Lower leg skin (tissue), 4 donors: ENCODE results near the gene NKX2-3. TPM values are rescaled to one million over a fixed set of nuclear protein-coding genes. Genes with fewer than 3 reads are reported as not detected.

Experiments
- DNase-seq, 2 donors: peaks; one replicate each; pipeline ENCODE4 v3.0.0-alpha.2; 2019; ENCODE audit warnings: low spot score in 2 of 2
- H3K4me3 ChIP-seq: fragments of 200-600 bp; sonication (generic); 2 replicates; pipeline ENCODE4 v1.5.1; 2017; ENCODE audit warnings: mild to moderate bottlenecking, low read depth; ENCODE audit not compliant: poor library complexity, severe bottlenecking
- POLR2A ChIP-seq, 2 donors: fragments of 450-650 bp; IDR thresholded peaks; one replicate each; pipeline ENCODE4 v1.6.1; 2016 to 2017; ENCODE audit warnings: antibody characterized with exemption in 2 of 2, mild to moderate bottlenecking in 1 of 2, moderate library complexity in 1 of 2
- WGBS, 2 donors: methylation state at CpG; one replicate each; pipeline ENCODE4 v1.1.5; 2018; 5-methylcytosine and 5-hydroxymethylcytosine counted together
- intact Hi-C: fragments of 100-400 bp; cut with DNase I; formaldehyde crosslinking; loops from one replicate; pipeline ENCODE4 v1.15.0; 2023; ENCODE audit warnings: low total_unique reads
- total RNA-seq, 4 donors: library from RNA; depleted of rRNA; stranded (reverse); fragments of >200 nt; gene quantifications; one replicate each; pipeline ENCODE4 v1.1.0, GENCODE V29; 2016
- TF ChIP-seq, protein P1 (sequence below), 3 donors: fragments of 450-650 bp; IDR thresholded peaks; one replicate each; pipeline ENCODE4 v1.5.1; 2016; ENCODE audit warnings: antibody characterized with exemption in 3 of 3, mild to moderate bottlenecking in 3 of 3, moderate library complexity in 2 of 3

The NKX2-3 gene
- total RNA-seq, 4 donors from 2014 or later, result not detected

GRCh38 chr10:99555825-99556523 lies 23.2 kb downstream of the NKX2-3 start:
- no peak for DNase-seq
- 53 to 55% methylated on average over 6 of the region's 6 CpGs for WGBS, 2 donors
- H3K4me3 ChIP-seq, result no peak overlapping the region
- TF ChIP-seq, protein P1, sequence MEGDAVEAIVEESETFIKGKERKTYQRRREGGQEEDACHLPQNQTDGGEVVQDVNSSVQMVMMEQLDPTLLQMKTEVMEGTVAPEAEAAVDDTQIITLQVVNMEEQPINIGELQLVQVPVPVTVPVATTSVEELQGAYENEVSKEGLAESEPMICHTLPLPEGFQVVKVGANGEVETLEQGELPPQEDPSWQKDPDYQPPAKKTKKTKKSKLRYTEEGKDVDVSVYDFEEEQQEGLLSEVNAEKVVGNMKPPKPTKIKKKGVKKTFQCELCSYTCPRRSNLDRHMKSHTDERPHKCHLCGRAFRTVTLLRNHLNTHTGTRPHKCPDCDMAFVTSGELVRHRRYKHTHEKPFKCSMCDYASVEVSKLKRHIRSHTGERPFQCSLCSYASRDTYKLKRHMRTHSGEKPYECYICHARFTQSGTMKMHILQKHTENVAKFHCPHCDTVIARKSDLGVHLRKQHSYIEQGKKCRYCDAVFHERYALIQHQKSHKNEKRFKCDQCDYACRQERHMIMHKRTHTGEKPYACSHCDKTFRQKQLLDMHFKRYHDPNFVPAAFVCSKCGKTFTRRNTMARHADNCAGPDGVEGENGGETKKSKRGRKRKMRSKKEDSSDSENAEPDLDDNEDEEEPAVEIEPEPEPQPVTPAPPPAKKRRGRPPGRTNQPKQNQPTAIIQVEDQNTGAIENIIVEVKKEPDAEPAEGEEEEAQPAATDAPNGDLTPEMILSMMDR (IDR thresholded peaks at IDR 0.05), result no peak
- TF ChIP-seq POLR2A (IDR thresholded peaks at IDR 0.05), result no peak
- intact Hi-C loops, result loop anchor here (10.0 kb wide), 1 partner anchor 159 kb away; no protein-coding TSS in a partner anchor

- H3K4me3 ChIP-seq, result no peak overlapping the region
- no peak for DNase-seq
- intact Hi-C loops, result loop anchor here (10.0 kb wide), 1 partner anchor 158 kb away; no protein-coding TSS in a partner anchor
- 85 to 88% methylated on average over 5 of the region's 5 CpGs for WGBS, 2 donors
- TF ChIP-seq, protein P1 (IDR thresholded peaks at IDR 0.05), result no peak
- TF ChIP-seq POLR2A (IDR thresholded peaks at IDR 0.05), result no peak
Observed at GRCh38 chr10:99557044-99557443, 24.3 kb downstream of the NKX2-3 start.

DNA sequence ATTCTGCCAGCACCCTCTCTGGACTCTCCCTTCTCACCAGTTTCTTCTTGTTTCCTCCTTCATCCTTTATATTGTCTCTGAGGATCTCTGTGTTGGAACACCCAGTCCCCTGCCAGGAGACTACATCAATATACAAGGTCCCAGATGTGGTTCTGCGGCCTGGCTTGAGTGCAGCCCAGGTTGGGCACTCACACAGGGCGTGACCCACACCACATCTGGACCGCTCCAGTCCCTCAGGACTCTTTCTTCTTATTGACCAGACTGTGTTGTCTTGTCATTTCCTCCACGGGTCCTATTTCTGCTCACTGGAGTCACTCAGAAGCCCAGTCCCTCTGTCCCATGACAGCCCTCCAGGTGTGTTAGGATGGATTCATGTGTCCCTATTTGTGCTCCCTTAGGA lies 26.0 kb downstream of the NKX2-3 start:
- WGBS, 2 donors, result 74 to 83% methylated on average over 4 of the region's 4 CpGs
- no peak for DNase-seq
- TF ChIP-seq POLR2A (IDR thresholded peaks at IDR 0.05), result no peak
- TF ChIP-seq, protein P1 (IDR thresholded peaks at IDR 0.05), result no peak
- intact Hi-C loops, result loop anchor here (10.0 kb wide), 1 partner anchor 156 kb away; no protein-coding TSS in a partner anchor
- no peak overlapping the region for H3K4me3 ChIP-seq

- DNase-seq, result no peak
- no peak overlapping the region for H3K4me3 ChIP-seq
- 37 to 39% methylated on average over 13 of the region's 13 CpGs for WGBS, 2 donors
- TF ChIP-seq, protein P1 (IDR thresholded peaks at IDR 0.05), result no peak
- TF ChIP-seq POLR2A (IDR thresholded peaks at IDR 0.05), result no peak
- intact Hi-C loops, result loop anchor here (5.0 kb wide), 1 partner anchor 123 kb away; no protein-coding TSS in a partner anchor
Observed at GRCh38 chr10:99560277-99561126, 27.8 kb downstream of the NKX2-3 start.

DNA sequence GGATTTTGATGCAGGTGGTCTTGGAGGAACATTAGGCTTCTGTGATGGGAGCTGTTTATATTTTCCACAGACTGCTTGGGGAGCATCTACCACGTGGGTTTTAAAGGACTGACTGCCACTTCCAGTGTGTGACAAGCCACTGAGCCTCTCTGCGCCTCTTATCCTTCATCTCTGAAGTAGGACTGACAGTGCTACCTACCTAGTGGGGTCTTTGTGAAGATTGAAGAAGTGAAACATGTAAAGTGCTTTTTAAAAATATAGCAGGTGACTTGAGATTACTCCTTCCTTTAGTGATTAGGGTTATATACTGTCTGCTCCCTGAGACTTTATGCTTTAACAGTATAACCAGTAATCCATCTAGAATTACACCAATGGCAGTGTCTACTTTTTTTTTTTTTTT lies 29.9 kb downstream of the NKX2-3 start:
- WGBS, 2 donors, result 69 to 77% methylated on average over 2 of the region's 2 CpGs
- intact Hi-C loops, result loop anchor here (5.0 kb wide), 1 partner anchor 125 kb away; no protein-coding TSS in a partner anchor

More for the DNA sequence above, 29.9 kb downstream of the NKX2-3 start:
- H3K4me3 ChIP-seq, result no peak overlapping the region
- TF ChIP-seq, protein P1 (IDR thresholded peaks at IDR 0.05), result no peak
- TF ChIP-seq POLR2A (IDR thresholded peaks at IDR 0.05), result no peak
- DNase-seq, result no peak
